PC-9 (cell line): ENCODE results near the gene ZNF524. TPM values are rescaled to one million over a fixed set of nuclear protein-coding genes. Genes with fewer than 3 reads are reported as not detected.

Experiments used
- BruUV-seq: library from RNA; stranded (reverse); fragments of 400-500 nt; replicated peaks from 2 replicates; lab custom pipeline; 2021; lab: Mats Ljungman, UMichigan
- CTCF ChIA-PET: fragments of 300-600 bp; sonication (Branson Sonifier 250); formaldehyde crosslinking; loops from one replicate; lab custom pipeline; 2022; ENCODE audit warnings: antibody characterized with exemption; lab: Charles Lee
- POLR2A ChIA-PET: fragments of 300-600 bp; sonication (Branson Sonifier 250); formaldehyde crosslinking; loops from one replicate; lab custom pipeline; 2022; ENCODE audit warnings: antibody characterized with exemption; ENCODE audit not compliant: unreplicated experiment; lab: Charles Lee
- DNase-seq, 2 experiments: peaks; one replicate each; pipeline versions ENCODE4 v3.0.0 to v3.0.0-alpha.2; 2015 to 2022; ENCODE audit warnings: mixed read lengths in 1 of 2
- H2AFZ ChIP-seq: fragments of 200-600 bp; sonication (generic); 2 replicates; pipeline ENCODE4 v1.8.1; 2017; ENCODE audit warnings: antibody characterized with exemption
- H3F3A ChIP-seq: fragments of 200-600 bp; sonication (generic); 2 replicates; pipeline ENCODE4 v1.8.1; 2017; ENCODE audit warnings: antibody characterized with exemption, mild to moderate bottlenecking, low read depth; ENCODE audit not compliant: insufficient read depth
- H3K27ac ChIP-seq: fragments of 200-600 bp; sonication (generic); 2 replicates; pipeline ENCODE4 v1.6.1; 2016; ENCODE audit warnings: mixed run types
- H3K27me3 ChIP-seq: fragments of 200-600 bp; sonication (generic); 2 replicates; pipeline ENCODE4 v1.6.1; 2016; ENCODE audit warnings: low read depth, mixed run types; ENCODE audit not compliant: insufficient read depth
- H3K36me3 ChIP-seq: fragments of 200-600 bp; sonication (generic); 2 replicates; pipeline ENCODE4 v1.6.1; 2016; ENCODE audit warnings: low read depth, mixed run types
- H3K4me1 ChIP-seq: fragments of 200-600 bp; sonication (generic); replicated peaks from 2 replicates; pipeline ENCODE4 v1.6.1; 2016; ENCODE audit warnings: mixed run types; ENCODE audit not compliant: insufficient read depth
- H3K4me2 ChIP-seq: fragments of 200-600 bp; sonication (generic); 2 replicates; pipeline ENCODE4 v1.6.1; 2017; ENCODE audit warnings: mixed run types
- H3K4me3 ChIP-seq: fragments of 200-600 bp; sonication (generic); 2 replicates; pipeline ENCODE4 v1.6.1; 2016; ENCODE audit warnings: mixed run types
- H3K79me2 ChIP-seq: fragments of 200-600 bp; sonication (generic); 2 replicates; pipeline ENCODE4 v1.6.1; 2017; ENCODE audit warnings: low read depth, mixed run types
- H3K9me2 ChIP-seq: fragments of 200-600 bp; sonication (generic); 2 replicates; pipeline ENCODE4 v1.8.1; 2017; ENCODE audit warnings: mild to moderate bottlenecking; ENCODE audit not compliant: insufficient read depth
- H3K9me3 ChIP-seq: fragments of 200-600 bp; sonication (generic); 2 replicates; pipeline ENCODE4 v1.8.1; 2016; ENCODE audit warnings: low read depth; ENCODE audit not compliant: insufficient read depth
- H4K20me1 ChIP-seq: fragments of 200-600 bp; sonication (generic); 2 replicates; pipeline ENCODE4 v1.8.1; 2017; ENCODE audit not compliant: insufficient read depth
- EZH2 ChIP-seq: fragments of 200-600 bp; sonication (generic); IDR thresholded peaks from 2 replicates; pipeline ENCODE4 v1.8.0; 2017; ENCODE audit warnings: antibody characterized with exemption, low read depth
- intact Hi-C: fragments of 100-400 bp; cut with micrococcal nuclease; formaldehyde crosslinking; loops from one replicate; pipeline ENCODE4 v1.10.0; 2022; ENCODE audit not compliant: unreplicated experiment
- total RNA-seq: library from RNA; stranded (reverse); gene quantifications from 2 replicates; pipeline ENCODE4 v1.2.3, GENCODE V29; 2021
- TF ChIP-seq, protein P1 (sequence below): fragments of 200-600 bp; sonication (generic); conservative IDR thresholded peaks from 2 replicates; pipeline ENCODE4 v1.6.1; 2017; ENCODE audit warnings: mixed run types, antibody characterized with exemption, mild to moderate bottlenecking, moderate library complexity

The ZNF524 gene
- total RNA-seq, 1 experiment from 2014 or later, result 30.0 TPM

- TF ChIP-seq, protein P1, sequence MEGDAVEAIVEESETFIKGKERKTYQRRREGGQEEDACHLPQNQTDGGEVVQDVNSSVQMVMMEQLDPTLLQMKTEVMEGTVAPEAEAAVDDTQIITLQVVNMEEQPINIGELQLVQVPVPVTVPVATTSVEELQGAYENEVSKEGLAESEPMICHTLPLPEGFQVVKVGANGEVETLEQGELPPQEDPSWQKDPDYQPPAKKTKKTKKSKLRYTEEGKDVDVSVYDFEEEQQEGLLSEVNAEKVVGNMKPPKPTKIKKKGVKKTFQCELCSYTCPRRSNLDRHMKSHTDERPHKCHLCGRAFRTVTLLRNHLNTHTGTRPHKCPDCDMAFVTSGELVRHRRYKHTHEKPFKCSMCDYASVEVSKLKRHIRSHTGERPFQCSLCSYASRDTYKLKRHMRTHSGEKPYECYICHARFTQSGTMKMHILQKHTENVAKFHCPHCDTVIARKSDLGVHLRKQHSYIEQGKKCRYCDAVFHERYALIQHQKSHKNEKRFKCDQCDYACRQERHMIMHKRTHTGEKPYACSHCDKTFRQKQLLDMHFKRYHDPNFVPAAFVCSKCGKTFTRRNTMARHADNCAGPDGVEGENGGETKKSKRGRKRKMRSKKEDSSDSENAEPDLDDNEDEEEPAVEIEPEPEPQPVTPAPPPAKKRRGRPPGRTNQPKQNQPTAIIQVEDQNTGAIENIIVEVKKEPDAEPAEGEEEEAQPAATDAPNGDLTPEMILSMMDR, result no peak
- TF ChIP-seq EZH2, result no peak
- Histone ChIP-seq H3K27me3 (no peaks in the 10 kb centered on the region), H2AFZ (no peak overlapping the region), H4K20me1 (peaks cover 15% of the 10 kb centered on the region), H3K4me3 (no peak overlapping the region), H3K79me2 (peaks cover 20% of the 10 kb centered on the region), H3K4me1 (peaks cover 5% of the 10 kb centered on the region; the same call in 1 of the 2 replicates), H3K27ac (no peak overlapping the region), H3F3A (peaks cover 25% of the 10 kb centered on the region; the same call in 1 of the 2 replicates), H3K9me3 (no peaks in the 10 kb centered on the region), H3K9me2 (no peaks in the 10 kb centered on the region), H3K4me2 (no peak overlapping the region), H3K36me3 (peaks cover 7% of the 10 kb centered on the region)
- CTCF ChIA-PET, result no interaction called here
- POLR2A ChIA-PET, result no interaction called here
- DNase-seq, result peak in 1 of 2 experiments; percentile 10
- BruUV-seq, result no TSS peak
- intact Hi-C loops, result loop anchor here (5.0 kb wide), 1 partner anchor 491 kb away; the partner anchor contains the start of gene ZNF444
Measured at GRCh38 chr19:55651236-55651635, 51.1 kb downstream of the ZNF524 start.

DNA sequence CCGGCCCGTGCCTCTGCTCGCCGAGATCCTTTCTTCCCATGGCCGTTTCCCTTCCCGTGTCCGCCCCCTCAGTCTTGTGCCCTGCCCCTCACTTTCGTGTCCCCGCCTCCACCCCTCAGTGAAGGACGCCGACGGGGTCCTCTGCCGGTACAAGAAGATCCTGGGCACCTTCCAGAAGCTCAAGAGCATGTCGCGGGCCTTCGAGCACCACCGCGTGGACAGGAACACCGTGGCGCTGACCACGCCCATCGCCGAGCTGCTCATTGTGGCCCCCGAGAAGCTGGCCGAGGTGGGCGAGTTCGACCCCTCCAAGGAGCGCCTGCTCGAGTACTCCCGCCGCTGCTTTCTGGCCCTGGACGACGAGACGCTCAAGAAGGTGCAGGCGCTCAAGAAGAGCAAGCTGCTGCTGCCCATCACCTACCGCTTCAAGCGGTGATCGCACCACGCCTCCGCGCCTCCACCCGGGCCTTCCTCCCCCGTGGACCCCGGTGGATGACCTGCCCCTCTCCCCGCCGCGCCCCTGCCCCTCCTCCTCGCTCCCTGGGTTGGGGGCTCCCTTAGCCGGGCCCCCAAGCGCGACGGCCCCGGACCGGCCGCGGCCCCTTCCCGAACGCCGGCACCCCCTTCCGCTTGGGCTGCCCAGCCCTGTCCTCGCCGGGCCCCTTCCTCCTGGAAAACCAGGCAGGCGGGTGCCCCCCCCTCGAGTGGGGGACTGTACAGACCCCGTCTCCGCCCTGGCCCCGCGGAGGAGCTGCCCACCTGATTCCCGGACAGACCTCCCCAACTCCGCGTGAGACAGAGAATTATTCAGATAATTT is 52.4 kb downstream of the ZNF524 start:
- no peaks in the 10 kb centered on the region for H3K9me2 ChIP-seq

More for the DNA sequence above, 52.4 kb downstream of the ZNF524 start:
- intact Hi-C loops, result loop anchor here (5.0 kb wide), 1 partner anchor 490 kb away; the partner anchor contains the start of gene ZNF444
- peak overlapping the region; percentile 72; the same call in 1 of the 2 replicates for H3K4me3 ChIP-seq
- no peak overlapping the region for H2AFZ ChIP-seq
- peaks cover 13% of the 10 kb centered on the region; the same call in 1 of the 2 replicates for H3F3A ChIP-seq
- H3K4me1 ChIP-seq, result peaks cover 17% of the 10 kb centered on the region
- peak overlapping the region; percentile 79 for H3K4me2 ChIP-seq
- H4K20me1 ChIP-seq, result peaks cover 20% of the 10 kb centered on the region
- H3K27me3 ChIP-seq, result no peaks in the 10 kb centered on the region
- no peak overlapping the region for H3K27ac ChIP-seq
- TF ChIP-seq EZH2, result no peak
- TF ChIP-seq, protein P1, result no peak
- H3K36me3 ChIP-seq, result peaks cover 14% of the 10 kb centered on the region; the same call in 1 of the 2 replicates
- ChIA-PET CTCF (interaction anchor here (0.7 to 0.9 kb wide), 3 partner anchors 166 to 681 kb away, joined by 4 read pairs; no protein-coding TSS in a partner anchor), POLR2A (no interaction called here)
- peak in 1 of 2 experiments; percentile 25 for DNase-seq
- H3K79me2 ChIP-seq, result peaks cover 30% of the 10 kb centered on the region
- no TSS peak for BruUV-seq
- no peaks in the 10 kb centered on the region for H3K9me3 ChIP-seq

Other genes with a start within 250 kb of the ZNF524 start
- 3.3 and 3.7 TPM in 2 replicates for gene COX6B2, start 245.6 kb upstream of the ZNF524 start, total RNA-seq
- gene GARIN5B, start 237.0 kb upstream of the ZNF524 start, total RNA-seq, result 0.11 TPM in 1 of 2 replicates, not detected in the other
- gene IL11, start 229.8 kb upstream of the ZNF524 start, total RNA-seq, result 4.1 and 6.6 TPM in 2 replicates
- not detected in 2 replicates for gene TMEM190, start 223.5 kb upstream of the ZNF524 start, total RNA-seq
- 40.4 and 94.5 TPM in 2 replicates for gene TMEM238, start 216.0 kb upstream of the ZNF524 start, total RNA-seq
- gene RPL28, start 214.4 kb upstream of the ZNF524 start, total RNA-seq, result 2,433 and 2,547 TPM in 2 replicates
- gene UBE2S, start 192.5 kb upstream of the ZNF524 start, total RNA-seq, result 359 and 395 TPM in 2 replicates
- not detected in 2 replicates for gene SHISA7, start 157.0 kb upstream of the ZNF524 start, total RNA-seq
- 92.4 and 113 TPM in 2 replicates for gene ISOC2, start 138.6 kb upstream of the ZNF524 start, total RNA-seq
- 0.73 and 0.74 TPM in 2 replicates for gene C19orf85, start 135.5 kb upstream of the ZNF524 start, total RNA-seq
- 17.7 and 19.3 TPM in 2 replicates for gene ZNF628, start 123.7 kb upstream of the ZNF524 start, total RNA-seq
- 61.6 and 103 TPM in 2 replicates for gene NAT14, start 115.1 kb upstream of the ZNF524 start, total RNA-seq
- 3.9 and 4.8 TPM in 2 replicates for gene SSC5D, start 111.9 kb upstream of the ZNF524 start, total RNA-seq
- 3.5 and 3.9 TPM in 2 replicates for gene SBK2, start 63.2 kb upstream of the ZNF524 start, total RNA-seq
- 41.4 and 45.0 TPM in 2 replicates for gene SBK3, start 54.7 kb upstream of the ZNF524 start, total RNA-seq
- gene ZNF579, start 19.4 kb upstream of the ZNF524 start, total RNA-seq, result 49.0 TPM in 2 replicates
- gene FIZ1, start 771 bp upstream of the ZNF524 start, total RNA-seq, result 25.2 and 25.4 TPM in 2 replicates
- gene ZNF865, start 5.4 kb downstream of the ZNF524 start, total RNA-seq, result 26.8 and 30.3 TPM in 2 replicates
- 5.4 and 7.7 TPM in 2 replicates for gene ZNF784, start 24.3 kb downstream of the ZNF524 start, total RNA-seq
- 56.6 and 64.7 TPM in 2 replicates for gene ZNF580, start 40.7 kb downstream of the ZNF524 start, total RNA-seq
- gene ZNF581, start 43.4 kb downstream of the ZNF524 start, total RNA-seq, result 53.5 and 81.9 TPM in 2 replicates
- 3.2 and 6.7 TPM in 2 replicates for gene CCDC106, start 47.9 kb downstream of the ZNF524 start, total RNA-seq
- 252 and 323 TPM in 2 replicates for gene U2AF2, start 54.7 kb downstream of the ZNF524 start, total RNA-seq
- 232 and 274 TPM in 2 replicates for gene EPN1, start 74.9 kb downstream of the ZNF524 start, total RNA-seq
- not detected in 2 replicates for gene NLRP9, start 138.1 kb downstream of the ZNF524 start, total RNA-seq
- gene RFPL4A, start 158.8 kb downstream of the ZNF524 start, total RNA-seq, result not detected in 2 replicates
- not detected in 2 replicates for gene RFPL4AL1, start 168.8 kb downstream of the ZNF524 start, total RNA-seq
- gene NLRP11, start 231.7 kb downstream of the ZNF524 start, total RNA-seq, result not detected in 2 replicates
- 1.6 and 1.7 TPM in 2 replicates for gene NLRP4, start 236.3 kb downstream of the ZNF524 start, total RNA-seq